ENCODE results near the gene TNIP1.

DNA sequence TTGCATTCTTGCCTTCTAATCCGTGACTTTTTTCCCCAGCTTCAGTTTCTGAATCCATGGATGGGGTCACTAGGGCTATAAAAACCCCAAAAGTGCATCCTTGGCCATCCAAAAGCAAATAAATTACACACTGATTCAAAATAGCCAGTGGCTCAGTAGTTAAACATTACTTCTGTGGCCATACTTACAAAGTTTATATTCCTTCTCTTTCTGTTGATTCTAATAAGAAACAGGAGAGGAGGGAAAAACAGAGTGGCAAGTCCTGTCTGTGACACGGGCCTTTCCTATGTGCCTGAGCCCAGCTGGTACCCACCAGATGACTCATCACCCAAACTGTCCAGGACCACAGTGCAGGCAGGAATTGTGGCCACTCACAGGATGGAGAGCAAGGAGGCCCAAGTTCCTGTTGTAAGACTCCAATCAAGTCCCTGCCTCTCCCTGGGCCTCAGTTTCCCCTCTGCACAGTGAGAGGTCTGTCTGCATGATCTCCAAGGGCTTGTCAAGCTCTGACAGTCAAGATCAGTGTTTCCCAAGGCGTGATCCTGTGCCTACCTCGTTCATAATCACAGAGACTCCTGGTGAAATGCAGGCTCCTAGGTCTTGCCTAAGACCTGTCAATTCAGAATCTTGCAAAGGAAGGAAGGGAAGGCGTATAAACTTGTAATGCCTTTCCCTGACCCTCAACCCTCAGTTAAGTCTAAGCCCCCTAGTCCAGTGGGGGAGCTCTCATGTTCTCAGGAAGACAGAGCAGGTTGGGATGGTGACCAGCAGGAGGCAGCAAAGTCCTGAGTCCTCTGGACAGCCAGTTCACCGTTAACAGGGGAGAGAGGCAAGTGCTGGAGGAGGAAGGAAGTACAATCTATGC is 29.5 kb downstream of the TNIP1 start:
- TF ChIP-seq, protein P1, sequence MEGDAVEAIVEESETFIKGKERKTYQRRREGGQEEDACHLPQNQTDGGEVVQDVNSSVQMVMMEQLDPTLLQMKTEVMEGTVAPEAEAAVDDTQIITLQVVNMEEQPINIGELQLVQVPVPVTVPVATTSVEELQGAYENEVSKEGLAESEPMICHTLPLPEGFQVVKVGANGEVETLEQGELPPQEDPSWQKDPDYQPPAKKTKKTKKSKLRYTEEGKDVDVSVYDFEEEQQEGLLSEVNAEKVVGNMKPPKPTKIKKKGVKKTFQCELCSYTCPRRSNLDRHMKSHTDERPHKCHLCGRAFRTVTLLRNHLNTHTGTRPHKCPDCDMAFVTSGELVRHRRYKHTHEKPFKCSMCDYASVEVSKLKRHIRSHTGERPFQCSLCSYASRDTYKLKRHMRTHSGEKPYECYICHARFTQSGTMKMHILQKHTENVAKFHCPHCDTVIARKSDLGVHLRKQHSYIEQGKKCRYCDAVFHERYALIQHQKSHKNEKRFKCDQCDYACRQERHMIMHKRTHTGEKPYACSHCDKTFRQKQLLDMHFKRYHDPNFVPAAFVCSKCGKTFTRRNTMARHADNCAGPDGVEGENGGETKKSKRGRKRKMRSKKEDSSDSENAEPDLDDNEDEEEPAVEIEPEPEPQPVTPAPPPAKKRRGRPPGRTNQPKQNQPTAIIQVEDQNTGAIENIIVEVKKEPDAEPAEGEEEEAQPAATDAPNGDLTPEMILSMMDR (IDR thresholded peaks at IDR 0.05) = peak; percentile 57 to 92 (median 83)
- peak in 1 of 2 donors; percentile 31 for TF ChIP-seq POLR2A (IDR thresholded peaks at IDR 0.05)

Data from thyroid gland (tissue), 4 donors.